H1 (cell line): ENCODE data around the gene ILF2. TPM values are rescaled to one million over a fixed set of nuclear protein-coding genes. Genes with fewer than 3 reads are reported as not detected.

ENCODE experiments used
- CTCF ChIA-PET: fragments of 300-600 bp; sonication (Branson Sonifier 250); formaldehyde crosslinking; loops from one replicate; lab custom pipeline; 2021; ENCODE audit not compliant: partially characterized antibody; lab: Charles Lee
- POLR2A ChIA-PET: fragments of 300-600 bp; sonication (Branson Sonifier 250); formaldehyde crosslinking; loops from one replicate; lab custom pipeline; 2021; ENCODE audit warnings: inconsistent platforms; ENCODE audit not compliant: partially characterized antibody; lab: Charles Lee
- DNase-seq, 2 experiments: peaks; one replicate each; pipeline versions ENCODE4 v3.0.0 to v3.0.0-alpha.2; 2010 to 2022; ENCODE audit warnings: low spot score in 2 of 2, low read depth in 1 of 2, mixed read lengths in 1 of 2
- FAIRE-seq: peaks from 2 replicates; lab custom pipeline; 2011; peaks lifted over from hg19 to GRCh38; lab: Jason Lieb, UNC
- H2AFZ ChIP-seq: 2 replicates; pipeline ENCODE4 v1.8.1; 2012; ENCODE audit warnings: low read length, inconsistent platforms
- H2AK5ac ChIP-seq: 2 replicates; pipeline ENCODE4 v1.6.1; 2013; ENCODE audit warnings: low read depth, low read length
- H2BK120ac ChIP-seq: replicated peaks from 2 replicates; pipeline ENCODE3; 2013; ENCODE audit warnings: low read depth, low read length, inconsistent platforms
- H2BK12ac ChIP-seq: 2 replicates; pipeline ENCODE4 v1.6.1; 2013; ENCODE audit warnings: low read depth, low read length
- H2BK15ac ChIP-seq: 2 replicates; pipeline ENCODE4 v1.6.1; 2013; ENCODE audit warnings: low read length
- H2BK20ac ChIP-seq: 2 replicates; pipeline ENCODE4 v1.6.1; 2013; ENCODE audit warnings: low read length
- H2BK5ac ChIP-seq: 2 replicates; pipeline ENCODE4 v1.6.1; 2013; ENCODE audit warnings: low read depth, low read length
- H3K14ac ChIP-seq: 2 replicates; pipeline ENCODE4 v1.6.1; 2013; ENCODE audit warnings: inconsistent platforms; ENCODE audit not compliant: insufficient read length
- H3K18ac ChIP-seq: 2 replicates; pipeline ENCODE4 v1.6.1; 2013; ENCODE audit warnings: low read length; ENCODE audit errors: extremely low read depth
- H3K23ac ChIP-seq: 2 replicates; pipeline ENCODE4 v1.6.1; 2013; ENCODE audit warnings: inconsistent platforms; ENCODE audit not compliant: insufficient read length
- H3K23me2 ChIP-seq: 2 replicates; pipeline ENCODE4 v1.6.1; 2013; ENCODE audit warnings: low read depth, low read length
- H3K27ac ChIP-seq: 2 replicates; pipeline ENCODE4 v1.6.1; 2011; ENCODE audit warnings: low read depth, low read length, inconsistent platforms
- H3K27me3 ChIP-seq, 4 experiments: replicated peaks in 1 of 4; 1 replicate in 1 of 4; 2 replicates in 3 of 4; pipeline versions ENCODE4 v1.6.1 to v1.8.1; 2011 to 2013; ENCODE audit warnings: low read length in 3 of 4, mild to moderate bottlenecking in 3 of 4, inconsistent platforms in 2 of 4, mixed read lengths in 2 of 4, moderate library complexity in 1 of 4; ENCODE audit not compliant: control insufficient read depth in 3 of 4, insufficient read depth in 3 of 4; ENCODE audit errors: extremely low read depth in 1 of 4
- H3K36me3 ChIP-seq, 4 experiments: 2 replicates each; pipeline versions ENCODE4 v1.6.1 to v1.8.1; 2011 to 2013; ENCODE audit warnings: mild to moderate bottlenecking in 4 of 4, low read length in 3 of 4, moderate library complexity in 2 of 4, control low read depth in 1 of 4, inconsistent platforms in 1 of 4; ENCODE audit not compliant: insufficient read depth in 4 of 4, control insufficient read depth in 2 of 4
- H3K4ac ChIP-seq: replicated peaks from 2 replicates; pipeline ENCODE3; 2013; ENCODE audit warnings: low read length, low read depth, mixed read lengths, inconsistent platforms; ENCODE audit not compliant: insufficient read length
- H3K4me1 ChIP-seq, 4 experiments: replicated peaks in 1 of 4; 1 replicate in 1 of 4; 2 replicates in 3 of 4; pipeline versions ENCODE4 v1.6.1 to v1.8.1; 2011 to 2013; ENCODE audit warnings: low read length in 3 of 4, inconsistent platforms in 2 of 4, mixed read lengths in 1 of 4; ENCODE audit not compliant: insufficient read depth in 4 of 4, control insufficient read depth in 3 of 4
- H3K4me2 ChIP-seq, 2 experiments: 2 replicates each; pipeline versions ENCODE4 v1.6.1 to v1.8.1; 2011 to 2013; ENCODE audit warnings: low read depth in 2 of 2, low read length in 2 of 2, control low read depth in 1 of 2, inconsistent platforms in 1 of 2, mild to moderate bottlenecking in 1 of 2; ENCODE audit not compliant: insufficient read depth in 1 of 2
- H3K4me3 ChIP-seq, 4 experiments: fragments of 200-600, 300-600 bp in 1 of 4; sonication (generic), shearing (Covaris generic), sonication (Bioruptor Twin) in 1 of 4; 2 replicates each; pipeline versions ENCODE4 v1.5.1 to v1.8.1; 2011 to 2016; ENCODE audit warnings: low read length in 4 of 4, low read depth in 3 of 4, control low read depth in 2 of 4, inconsistent platforms in 2 of 4, mild to moderate bottlenecking in 2 of 4, mixed read lengths in 1 of 4, moderate library complexity in 1 of 4; ENCODE audit not compliant: insufficient read depth in 2 of 4; ENCODE audit errors: extremely low read depth in 1 of 4
- H3K56ac ChIP-seq: replicated peaks from 2 replicates; pipeline ENCODE3; 2013; ENCODE audit warnings: low read depth, mild to moderate bottlenecking, mixed read lengths, low read length, inconsistent platforms; ENCODE audit not compliant: insufficient read length
- H3K79me1 ChIP-seq: 2 replicates; pipeline ENCODE4 v1.6.1; 2013; ENCODE audit warnings: low read depth, low read length, control low read depth
- H3K79me2 ChIP-seq, 2 experiments: 2 replicates each; pipeline versions ENCODE4 v1.6.1 to v1.8.1; 2012 to 2013; ENCODE audit warnings: low read length in 2 of 2, mild to moderate bottlenecking in 2 of 2, inconsistent platforms in 1 of 2; ENCODE audit not compliant: insufficient read depth in 2 of 2, control insufficient read depth in 1 of 2
- H3K9ac ChIP-seq, 4 experiments: replicated peaks in 1 of 4; 1 replicate in 1 of 4; 2 replicates in 3 of 4; pipeline versions ENCODE4 v1.6.1 to v1.8.1; 2011 to 2013; ENCODE audit warnings: low read depth in 3 of 4, low read length in 3 of 4, control low read depth in 2 of 4, mild to moderate bottlenecking in 2 of 4, moderate library complexity in 2 of 4, inconsistent platforms in 1 of 4; ENCODE audit errors: extremely low read depth in 1 of 4
- H3K9me3 ChIP-seq, 2 experiments: 2 replicates each; pipeline versions ENCODE4 v1.6.1 to v1.8.1; 2012 to 2013; ENCODE audit warnings: mild to moderate bottlenecking in 2 of 2, moderate library complexity in 2 of 2, control low read depth in 1 of 2, inconsistent platforms in 1 of 2, low read depth in 1 of 2, low read length in 1 of 2, mixed read lengths in 1 of 2; ENCODE audit not compliant: insufficient read depth in 2 of 2
- H4K20me1 ChIP-seq, 2 experiments: replicated peaks in 1 of 2; 2 replicates each; pipeline versions ENCODE3 to v1.8.1; 2011 to 2013; ENCODE audit warnings: inconsistent platforms in 2 of 2, low read length in 2 of 2, mild to moderate bottlenecking in 1 of 2; ENCODE audit not compliant: insufficient read depth in 2 of 2, control insufficient read depth in 1 of 2
- H4K5ac ChIP-seq: 2 replicates; pipeline ENCODE4 v1.6.1; 2013; ENCODE audit warnings: low read length, low read depth, mixed read lengths, inconsistent platforms; ENCODE audit not compliant: insufficient read length
- H4K8ac ChIP-seq: 2 replicates; pipeline ENCODE4 v1.8.0; 2013; ENCODE audit warnings: mild to moderate bottlenecking, moderate library complexity, low read length, inconsistent platforms; ENCODE audit not compliant: insufficient read depth; ENCODE audit errors: extremely low read depth
- H4K91ac ChIP-seq: replicated peaks from 2 replicates; pipeline ENCODE3; 2013; ENCODE audit warnings: low read length, mixed read lengths, inconsistent platforms; ENCODE audit not compliant: insufficient read length
- ATF3 ChIP-seq: IDR thresholded peaks from 2 replicates; pipeline ENCODE4 v1.6.1; 2011; ENCODE audit warnings: low read depth, mild to moderate bottlenecking, low read length; ENCODE audit not compliant: insufficient read depth
- KDM1A ChIP-seq: fragments of 200-600, 300-600 bp; sonication (generic); IDR thresholded peaks from 2 replicates; pipeline ENCODE4 v1.7.1; 2016; ENCODE audit warnings: mild to moderate bottlenecking, low read length, borderline replicate concordance
- NANOG ChIP-seq: IDR thresholded peaks from 2 replicates; pipeline ENCODE4 v1.6.1; 2011; ENCODE audit warnings: low read length, low read depth, mild to moderate bottlenecking, inconsistent platforms; ENCODE audit not compliant: insufficient read depth, poor library complexity, severe bottlenecking
- NRF1 ChIP-seq: IDR thresholded peaks from 2 replicates; pipeline ENCODE4 v1.6.1; 2011; ENCODE audit warnings: mild to moderate bottlenecking, low read depth, low read length, improper control_type of control experiment
- SUZ12 ChIP-seq: fragments of 200-600 bp; sonication (generic); IDR thresholded peaks from 2 replicates; pipeline ENCODE4 v1.6.1; 2012; ENCODE audit warnings: mild to moderate bottlenecking, inconsistent platforms, low read length, moderate library complexity, mixed read lengths
- WGBS, 2 experiments: shearing (Covaris generic) in 1 of 2; methylation state at CpG; one replicate each; pipeline versions ENCODE4 v1.1.6 to v1.1.7; 2013 to 2015; ENCODE audit warnings: low lambda C conversion rate in 2 of 2, mixed read lengths in 2 of 2, inconsistent platforms in 1 of 2, low coverage in 1 of 2, missing lambda C conversion rate in 1 of 2; ENCODE audit not compliant: insufficient replicate concordance in 2 of 2, insufficient coverage in 1 of 2, insufficient read length in 1 of 2; ENCODE audit errors: extremely low coverage in 1 of 2, missing lambda C conversion rate in 1 of 2; 5-methylcytosine and 5-hydroxymethylcytosine counted together
- polyA plus RNA-seq, 7 experiments: library from polyadenylated mRNA; depleted of rRNA in 3 of 7; stranded (reverse) in 5 of 7; unstranded in 2 of 7; fragments of >200 nt in 5 of 7; fragments of 200-250 nt in 2 of 7; gene quantifications; 1 replicate in 5 of 7; 2 replicates in 1 of 7; 4 replicates in 1 of 7; pipeline versions ENCODE4 v1.2.1 to v1.2.3, GENCODE V29; 2011 to 2013; ENCODE audit warnings: missing spikeins in 2 of 7, mixed read lengths in 2 of 7
- total RNA-seq: library from RNA; stranded (reverse); fragmentation: NEBNext Ultra II Directional; extraction: Animal tissue kit (Norgen Biotek cat#: 25700); gene quantifications from 2 replicates; pipeline ENCODE4 v1.2.1, GENCODE V29; 2021

The ILF2 gene
- total and polyA plus RNA-seq, 2 of the 8 experiments (the other 6 are each of a cell fraction or from before 2014, with no cell fraction given) = 389 to 474 TPM

- peaks cover 0 to 5% (median 4%) of the 10 kb centered on the region in 4 experiments; a peak in 2 of 8 replicates for H3K36me3 ChIP-seq
- H3K27me3 ChIP-seq = peaks cover 0 to 2% (median 0%) of the 10 kb centered on the region in 4 experiments; a peak in 3 of 7 replicates
These were observed 14.1 kb upstream of the ILF2 start for GRCh38 chr1:153684892-153685291.

More at GRCh38 chr1:153684892-153685291, 14.1 kb upstream of the ILF2 start:
- peaks cover 0 to 3% (median 1%) of the 10 kb centered on the region in 4 experiments; a peak in 1 of 7 replicates for H3K4me1 ChIP-seq
- no peak overlapping the region for H3K4ac ChIP-seq
- no peak overlapping the region; the same call in 1 of the 2 replicates for H4K8ac ChIP-seq
- no peak for FAIRE-seq
- H2BK12ac ChIP-seq = no peak overlapping the region
- TF ChIP-seq NRF1 (no peak), KDM1A (no peak), ATF3 (no peak), NANOG (no peak), SUZ12 (no peak)
- TF ChIP-seq, all 59 proteins: peak for 0
- Histone ChIP-seq H3K18ac (no peak overlapping the region), H2AFZ (no peak overlapping the region), H4K91ac (no peak overlapping the region), H3K56ac (no peak overlapping the region), H3K27ac (no peak overlapping the region), H3K79me2 (no peaks in the 10 kb centered on the region), H3K9me3 (no peaks in the 10 kb centered on the region; a peak in 1 of 4 replicates), H3K14ac (no peak overlapping the region), H2BK5ac (no peak overlapping the region), H3K4me3 (no peak overlapping the region), H3K79me1 (no peaks in the 10 kb centered on the region), H2BK20ac (no peak overlapping the region), H3K4me2 (no peak overlapping the region), H2BK15ac (no peak overlapping the region), H4K20me1 (no peaks in the 10 kb centered on the region), H3K23me2 (peaks cover 6% of the 10 kb centered on the region), H4K5ac (no peak overlapping the region), H2AK5ac (no peak overlapping the region), H3K9ac (no peak overlapping the region; a peak in 1 of 7 replicates), H2BK120ac (no peak overlapping the region), H3K23ac (no peak overlapping the region)
- DNase-seq = no peak
- WGBS, 2 experiments = 89% methylated on average over 12 of the region's 12 CpGs; no CpG with 5 or more reads in 1 of the 2 experiments
- CTCF ChIA-PET = interaction anchor here (1.2 to 14.0 kb wide), 4 partner anchors 9 to 88 kb away, joined by 3 to 190 read pairs (median 8); no protein-coding TSS in a partner anchor
- POLR2A ChIA-PET = interaction anchor here (1.0 kb wide), 1 partner anchor 15 kb away, joined by 3 read pairs; no protein-coding TSS in a partner anchor
